Mucosa of rectum (tissue), 2 donors: ENCODE results near the gene OR2D3.
A peak's percentile ranks its signal among the peaks of the same experiment; 100 is the strongest.
"Not testable (repeated sequence)": the region's sequence is repeated elsewhere in the genome, so short reads cannot be mapped to it uniquely, and the experiment has no call there.

ENCODE experiments used
- H3K27ac ChIP-seq, 2 donors: one replicate each; pipeline ENCODE4 v1.7.0; 2013; ENCODE audit warnings: inconsistent platforms in 2 of 2, low read depth in 2 of 2, low read length in 2 of 2
- H3K27me3 ChIP-seq, 2 donors: one replicate each; pipeline ENCODE4 v1.7.0; 2013; ENCODE audit warnings: low read length in 2 of 2; ENCODE audit not compliant: control insufficient read depth in 2 of 2, insufficient read depth in 2 of 2
- H3K36me3 ChIP-seq, 2 donors: one replicate each; pipeline ENCODE4 v1.7.0; 2013; ENCODE audit warnings: low read length in 2 of 2; ENCODE audit not compliant: control insufficient read depth in 2 of 2, insufficient read depth in 2 of 2
- H3K4me1 ChIP-seq, 2 donors: one replicate each; pipeline ENCODE4 v1.7.0; 2013; ENCODE audit warnings: low read length in 2 of 2, mild to moderate bottlenecking in 1 of 2; ENCODE audit not compliant: control insufficient read depth in 2 of 2, insufficient read depth in 2 of 2
- H3K4me3 ChIP-seq, 2 donors: one replicate each; pipeline ENCODE4 v1.7.0; 2013; ENCODE audit warnings: low read length in 2 of 2
- H3K9ac ChIP-seq, 2 donors: one replicate each; pipeline ENCODE4 v1.7.0; 2013; ENCODE audit warnings: low read length in 2 of 2, low read depth in 1 of 2, mild to moderate bottlenecking in 1 of 2
- H3K9me3 ChIP-seq, 2 donors: one replicate each; pipeline ENCODE4 v1.7.0; 2013; ENCODE audit warnings: low read length in 2 of 2; ENCODE audit not compliant: control insufficient read depth in 2 of 2
- donor health status: healthy.
- donor health status: Normal muscosa, but diverticular disease.

Gene OR2D3

DNA sequence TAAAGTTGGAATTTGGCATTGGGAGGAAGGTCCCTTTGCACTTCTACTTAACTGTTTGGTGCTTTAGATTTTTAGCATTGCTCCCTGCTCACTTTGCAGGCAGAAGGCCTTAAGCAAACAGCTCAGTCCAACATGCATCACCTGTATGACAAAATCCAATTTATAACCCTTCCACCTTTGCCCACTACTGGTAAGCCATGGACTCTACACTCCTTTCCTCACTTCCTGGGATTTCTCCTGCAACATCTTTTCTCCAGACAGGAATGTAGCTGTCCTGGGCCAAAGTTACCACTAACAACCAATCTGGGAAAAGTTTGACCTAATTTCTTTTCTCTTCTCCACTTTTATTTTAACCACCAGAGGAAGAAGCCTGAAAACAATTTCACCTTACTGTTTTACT lies 26.7 kb upstream of the OR2D3 start:
- Histone ChIP-seq H3K27ac (no peak overlapping the region), H3K9ac (no peak overlapping the region), H3K4me3 (no peak overlapping the region), H3K27me3 (no peaks in the 10 kb centered on the region), H3K4me1 (no peaks in the 10 kb centered on the region), H3K36me3 (no peaks in the 10 kb centered on the region), H3K9me3 (no peaks in the 10 kb centered on the region)

DNA sequence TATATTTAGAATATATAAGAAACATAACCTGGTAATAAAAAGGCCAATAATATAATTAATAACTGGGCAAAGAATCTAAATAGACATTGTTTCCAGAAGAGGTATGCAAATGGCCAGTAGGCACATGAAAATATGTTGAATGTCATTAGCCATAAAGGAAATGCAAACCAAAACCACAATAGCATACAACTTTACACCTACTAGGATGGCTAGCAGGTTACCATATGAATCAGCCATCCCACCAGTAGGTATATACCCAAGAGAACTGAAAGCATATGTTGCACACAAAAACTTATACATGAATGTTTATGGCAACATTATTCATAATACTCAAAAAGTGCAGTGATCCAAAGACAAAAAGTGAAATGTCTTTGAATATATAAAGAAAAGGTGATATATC lies 25.8 kb upstream of the OR2D3 start:
- no peak overlapping the region for H3K9ac ChIP-seq
- no peak overlapping the region for H3K27ac ChIP-seq
- H3K27me3 ChIP-seq, result no peaks in the 10 kb centered on the region
- no peaks in the 10 kb centered on the region for H3K4me1 ChIP-seq
- H3K4me3 ChIP-seq, result no peak overlapping the region
- H3K36me3 ChIP-seq, result no peaks in the 10 kb centered on the region
- no peaks in the 10 kb centered on the region for H3K9me3 ChIP-seq

DNA sequence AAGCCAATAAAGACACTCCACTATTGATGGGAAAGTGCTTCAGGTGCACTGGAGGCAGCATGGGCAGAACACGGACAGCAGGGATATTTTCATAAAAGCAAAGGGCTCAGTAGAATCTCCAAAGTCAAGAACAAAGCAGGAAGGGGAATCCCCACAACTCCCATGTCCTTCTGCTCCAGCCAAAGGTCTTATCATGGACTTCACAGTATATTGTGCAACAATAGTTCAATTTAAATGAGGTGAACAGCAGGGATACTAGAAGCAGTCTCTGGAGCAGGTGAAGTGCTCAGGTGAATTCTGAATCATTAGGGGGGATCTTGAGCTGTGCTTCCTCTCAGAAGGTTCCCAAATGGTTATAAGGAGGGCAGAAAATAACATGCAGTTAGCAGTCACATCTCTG lies 21.9 kb upstream of the OR2D3 start:
- Histone ChIP-seq H3K36me3 (no peaks in the 10 kb centered on the region), H3K4me3 (no peak overlapping the region), H3K9me3 (no peaks in the 10 kb centered on the region), H3K9ac (no peak overlapping the region), H3K27me3 (no peaks in the 10 kb centered on the region), H3K27ac (no peak overlapping the region), H3K4me1 (no peaks in the 10 kb centered on the region)

DNA sequence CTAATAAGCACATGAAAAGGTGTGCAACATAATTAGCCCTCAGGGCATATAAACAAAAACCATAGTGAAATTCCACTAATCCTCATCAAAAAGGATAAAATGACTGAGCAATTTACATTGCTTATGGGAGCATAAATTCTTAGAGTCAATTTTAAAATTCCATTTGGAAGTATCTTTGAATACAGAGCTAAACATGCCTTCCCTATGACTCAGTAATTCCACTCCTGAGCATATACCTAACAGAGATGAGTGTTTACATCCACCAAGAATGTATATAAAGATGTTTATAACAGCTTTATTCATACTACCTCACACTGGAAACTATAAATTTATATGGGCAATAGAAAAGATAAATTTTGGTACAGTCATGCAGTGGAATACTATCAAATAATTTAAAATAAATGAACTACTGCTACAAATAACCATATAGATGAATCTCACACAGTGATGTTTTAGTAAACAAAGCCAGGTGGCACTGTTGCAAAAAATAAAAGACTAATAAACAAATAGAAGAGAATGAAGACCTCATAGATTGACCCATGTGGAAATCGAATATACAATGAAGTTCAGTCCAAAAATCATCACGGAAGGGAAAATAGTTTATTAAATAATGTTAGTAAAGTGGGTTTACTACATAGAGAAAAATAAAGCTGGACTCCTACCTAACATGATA lies 20.3 kb upstream of the OR2D3 start:
- no peaks in the 10 kb centered on the region for H3K36me3 ChIP-seq
- H3K4me3 ChIP-seq, result no peak overlapping the region
- H3K9me3 ChIP-seq, result no peaks in the 10 kb centered on the region
- H3K27ac ChIP-seq, result no peak overlapping the region
- H3K27me3 ChIP-seq, result no peaks in the 10 kb centered on the region
- no peak overlapping the region for H3K9ac ChIP-seq
- H3K4me1 ChIP-seq, result no peaks in the 10 kb centered on the region

DNA sequence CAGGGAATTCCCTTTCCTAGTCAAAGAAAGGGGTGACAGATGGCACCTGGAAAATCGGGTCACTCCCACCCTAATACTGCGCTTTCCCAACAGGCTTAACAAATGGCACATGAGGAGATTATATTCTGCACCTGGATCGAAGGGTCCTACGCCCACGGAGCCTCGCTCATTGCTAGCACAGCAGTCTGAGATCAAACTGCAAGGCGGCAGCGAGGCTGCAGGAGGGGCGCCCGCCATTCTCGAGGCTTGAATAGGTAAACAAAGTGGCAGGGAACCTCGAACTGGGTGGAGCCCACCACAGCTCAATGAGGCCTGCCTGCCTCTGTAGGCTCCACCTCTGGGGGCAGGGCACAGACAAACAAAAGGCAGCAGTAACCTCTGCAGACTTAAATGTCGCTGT lies 16.0 kb upstream of the OR2D3 start:
- H3K9me3 ChIP-seq, H3K36me3 ChIP-seq, H3K4me3 ChIP-seq, H3K4me1 ChIP-seq, H3K27me3 ChIP-seq, H3K9ac ChIP-seq, H3K27ac ChIP-seq: not testable (repeated sequence)

DNA sequence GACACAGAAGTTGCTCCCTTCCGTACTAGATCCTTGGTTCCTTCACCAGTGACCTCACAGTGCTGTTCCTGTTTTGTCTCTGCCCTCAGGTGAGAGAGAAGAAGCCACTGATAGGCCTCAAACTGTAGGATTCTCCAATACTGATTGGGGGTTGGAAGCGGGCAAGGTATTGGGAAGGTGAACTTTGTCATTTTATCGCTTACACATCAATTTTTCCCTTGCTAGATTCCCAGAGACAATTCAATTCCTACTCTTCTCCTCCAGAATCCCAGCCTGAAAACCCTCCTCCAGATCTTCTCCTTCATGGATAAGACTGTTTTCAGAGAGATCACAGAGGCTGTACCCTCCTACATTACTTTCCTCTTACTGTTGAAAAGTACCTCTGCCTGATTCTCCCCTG lies 9.4 kb upstream of the OR2D3 start:
- Histone ChIP-seq H3K9me3 (no peaks in the 10 kb centered on the region), H3K27ac (no peak overlapping the region), H3K36me3 (no peaks in the 10 kb centered on the region), H3K9ac (no peak overlapping the region), H3K4me1 (no peaks in the 10 kb centered on the region), H3K27me3 (no peaks in the 10 kb centered on the region), H3K4me3 (no peak overlapping the region)

DNA sequence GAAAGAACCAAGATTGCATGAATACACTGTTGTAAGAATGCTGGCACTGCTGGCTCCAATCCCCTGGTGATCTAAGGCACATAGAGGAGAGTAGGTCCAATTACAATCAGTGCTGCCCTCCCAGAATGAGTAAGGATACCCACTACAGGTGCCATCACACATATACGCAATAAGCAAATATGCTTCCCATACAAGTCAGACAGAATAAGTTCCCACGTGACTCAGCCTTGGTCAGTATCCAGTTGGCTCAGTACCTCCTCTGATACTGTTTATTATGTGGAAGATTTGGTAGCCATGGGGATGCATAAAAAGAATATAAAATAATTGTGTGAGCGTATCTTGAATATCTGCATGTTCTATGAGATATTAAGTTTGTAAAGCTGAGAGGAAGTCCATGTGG lies 8.9 kb upstream of the OR2D3 start:
- no peak overlapping the region for H3K27ac ChIP-seq
- no peaks in the 10 kb centered on the region for H3K36me3 ChIP-seq
- H3K9ac ChIP-seq, result no peak overlapping the region
- no peak overlapping the region for H3K4me3 ChIP-seq
- H3K27me3 ChIP-seq, result no peaks in the 10 kb centered on the region
- no peaks in the 10 kb centered on the region for H3K9me3 ChIP-seq
- no peaks in the 10 kb centered on the region for H3K4me1 ChIP-seq

DNA sequence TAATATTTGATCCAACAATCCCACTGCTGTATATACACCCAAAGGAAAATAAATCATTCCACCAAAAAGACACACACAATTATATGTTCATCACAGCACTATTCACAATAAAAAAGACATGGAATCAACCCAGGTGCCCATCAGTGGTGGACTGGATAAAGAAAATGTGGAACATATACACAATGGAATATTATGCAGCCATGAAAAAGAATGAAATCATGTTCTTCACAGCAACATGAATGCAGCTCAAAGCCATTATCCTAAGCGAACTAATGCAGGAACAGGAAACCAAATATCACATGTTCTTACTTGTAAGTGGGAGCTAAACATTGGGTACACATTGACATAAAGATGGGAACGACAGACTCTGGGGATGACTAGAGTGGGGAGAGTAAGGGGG lies 1.1 kb upstream of the OR2D3 start:
- Histone ChIP-seq H3K4me3 (no peak overlapping the region), H3K27me3 (no peaks in the 10 kb centered on the region), H3K4me1 (no peaks in the 10 kb centered on the region), H3K36me3 (no peaks in the 10 kb centered on the region), H3K9me3 (peaks cover 0 to 4% of the 10 kb centered on the region in 2 donors), H3K27ac (no peak overlapping the region), H3K9ac (no peak overlapping the region)

DNA sequence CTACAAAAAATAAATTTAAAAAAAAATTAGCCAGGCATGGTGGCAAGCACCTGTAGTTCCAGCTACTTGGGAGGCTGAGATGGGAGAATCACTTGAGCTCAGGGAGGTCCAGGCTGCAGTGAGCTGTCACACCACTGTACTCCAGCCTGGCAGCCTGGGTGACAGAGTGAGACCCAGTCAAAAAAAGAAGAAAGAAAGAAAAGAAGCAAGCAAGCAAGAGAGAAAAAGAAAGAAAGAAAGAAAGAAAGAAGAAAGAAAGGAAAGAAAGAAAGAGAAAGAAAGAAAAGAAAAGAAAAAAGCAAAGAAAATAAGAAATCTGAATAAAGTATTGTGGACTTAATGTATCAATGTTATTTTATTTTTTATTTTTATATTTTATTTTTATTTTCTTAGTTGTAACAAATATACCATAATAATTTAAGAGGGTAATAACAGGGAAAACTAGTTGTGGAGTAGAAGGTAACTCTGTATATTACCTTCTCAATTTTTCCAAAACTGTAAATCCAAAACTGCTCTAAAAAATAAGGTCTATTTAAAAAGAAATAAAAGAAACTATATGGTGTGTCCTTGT lies 4.3 kb downstream of the OR2D3 start:
- H3K27ac ChIP-seq, result no peak overlapping the region
- no peak overlapping the region for H3K9ac ChIP-seq
- peaks cover 6 to 7% of the 10 kb centered on the region in 2 donors for H3K4me1 ChIP-seq
- no peaks in the 10 kb centered on the region for H3K36me3 ChIP-seq
- H3K4me3 ChIP-seq, result no peak overlapping the region
- H3K9me3 ChIP-seq, result no peaks in the 10 kb centered on the region
- no peaks in the 10 kb centered on the region for H3K27me3 ChIP-seq

DNA sequence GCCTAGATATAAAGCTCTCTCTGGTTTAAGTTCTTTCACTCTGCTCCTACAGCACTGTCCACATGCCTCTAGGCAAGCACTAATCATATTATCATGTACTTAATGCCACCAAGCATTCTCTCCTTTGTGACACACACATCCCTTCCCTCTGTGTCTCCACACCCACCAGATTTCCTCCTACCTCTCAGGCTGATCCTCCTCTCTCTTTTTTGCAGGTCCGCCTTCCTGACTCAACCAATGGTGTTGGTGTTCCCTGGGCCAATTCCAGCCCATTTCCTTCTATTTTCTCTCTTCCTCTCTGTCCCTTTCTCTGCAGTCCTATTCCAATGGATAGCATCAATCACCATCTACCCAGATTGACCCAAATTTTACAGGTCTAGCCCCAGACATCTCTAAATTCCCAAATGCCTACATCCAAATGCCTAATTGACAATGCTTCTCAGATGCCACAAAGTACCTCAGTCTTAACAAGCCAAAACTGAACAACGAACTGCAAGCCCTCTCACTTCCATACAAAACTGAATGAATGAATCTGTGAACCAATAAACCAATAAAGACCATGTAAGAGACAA lies 4.9 kb downstream of the OR2D3 start:
- H3K9ac ChIP-seq, result peak overlapping the region in 1 of 2 donors; percentile 81
- H3K9me3 ChIP-seq, result no peaks in the 10 kb centered on the region
- H3K27me3 ChIP-seq, result no peaks in the 10 kb centered on the region
- peaks cover 6 to 7% of the 10 kb centered on the region in 2 donors for H3K4me1 ChIP-seq
- peak overlapping the region in 1 of 2 donors; percentile 1 for H3K27ac ChIP-seq
- no peaks in the 10 kb centered on the region for H3K36me3 ChIP-seq
- H3K4me3 ChIP-seq, result peak overlapping the region; percentile 85 to 96
